Fibroblast of skin of left quadriceps (primary cell): ENCODE measurements around the gene CCDC85A.
A peak's percentile ranks its signal among the peaks of the same experiment; 100 is the strongest.

Source experiments
- DNase-seq, 2 experiments: peaks; one replicate each; pipeline ENCODE4 v3.0.0-alpha.2; 2013; ENCODE audit warnings: low read depth in 2 of 2

The CCDC85A gene

GRCh38 chr2:56364902-56365301, 181.1 kb downstream of the CCDC85A start:
- no peak for DNase-seq

GRCh38 chr2:56369316-56369715, 185.5 kb downstream of the CCDC85A start:
- peak; percentile 12 to 15 for DNase-seq

- DNase-seq = no peak
Observed at GRCh38 chr2:56372071-56372656, 188.4 kb downstream of the CCDC85A start.

GRCh38 chr2:56375251-56375650, 191.5 kb downstream of the CCDC85A start:
- no peak for DNase-seq

- DNase-seq = peak in 1 of 2 experiments; percentile 27
Observed at GRCh38 chr2:56376699-56377665, 193.2 kb downstream of the CCDC85A start.

- no peak for DNase-seq
Observed at GRCh38 chr2:56379066-56379465, 195.3 kb downstream of the CCDC85A start.

DNA sequence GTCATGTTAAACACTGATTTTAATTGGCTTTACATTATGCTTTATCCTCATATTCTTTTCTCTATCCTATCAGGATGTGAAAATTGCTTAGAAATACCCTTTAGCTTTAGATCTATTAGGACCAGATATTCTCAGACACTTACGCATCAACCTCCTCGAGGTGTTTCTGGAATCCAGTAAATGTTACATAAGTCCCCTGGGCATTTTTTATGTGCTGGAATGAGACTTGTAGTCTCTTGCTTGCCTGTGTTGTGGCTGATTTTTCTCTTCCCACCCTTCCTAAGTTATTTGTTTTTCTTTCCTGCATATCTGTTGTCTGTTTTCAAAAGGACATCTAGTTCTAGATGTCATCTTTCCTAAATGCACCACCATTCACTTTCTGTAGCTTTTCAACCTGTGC, 197.1 kb downstream of the CCDC85A start:
- DNase-seq = no peak

DNA sequence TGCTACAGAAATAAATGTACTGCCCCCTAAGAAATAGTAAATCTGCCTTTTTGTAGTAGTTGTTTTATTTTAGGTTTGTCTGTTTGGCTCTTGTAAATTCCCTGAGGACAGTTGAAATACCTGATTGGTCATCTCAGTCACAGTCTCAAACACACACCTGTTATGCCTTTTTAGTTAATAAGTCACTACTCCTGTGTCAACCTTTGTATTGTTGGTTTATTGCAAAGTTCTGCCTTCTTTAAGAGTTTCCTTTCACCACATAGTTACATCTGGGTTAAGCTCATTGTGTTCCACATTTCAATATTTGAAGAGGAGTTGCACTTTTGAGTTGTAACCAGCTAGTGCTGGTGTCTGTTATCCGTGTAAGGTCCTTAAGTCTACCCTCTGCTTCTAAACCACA, 198.7 kb downstream of the CCDC85A start:
- no peak for DNase-seq

DNA sequence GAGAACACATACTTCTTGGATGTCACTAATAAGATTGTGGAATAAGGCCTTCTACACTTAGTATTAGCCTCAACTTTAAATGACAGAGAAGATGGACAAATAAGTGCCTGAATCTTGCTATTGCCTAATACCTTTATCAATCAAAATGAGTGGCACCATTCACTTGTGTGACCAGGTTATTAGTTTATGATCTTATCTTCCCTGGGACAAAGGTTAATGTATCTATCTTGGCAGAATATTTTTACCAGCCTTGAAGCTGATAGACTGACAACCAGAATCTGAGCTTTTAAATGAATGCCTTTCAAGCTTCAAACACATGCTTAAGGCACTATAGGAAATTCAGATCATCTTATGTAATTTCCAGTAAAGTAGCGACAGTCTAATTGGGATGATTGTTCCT, 202.9 kb downstream of the CCDC85A start:
- no peak for DNase-seq

- DNase-seq = no peak
Observed at GRCh38 chr2:56390644-56391043, 206.9 kb downstream of the CCDC85A start.

DNA sequence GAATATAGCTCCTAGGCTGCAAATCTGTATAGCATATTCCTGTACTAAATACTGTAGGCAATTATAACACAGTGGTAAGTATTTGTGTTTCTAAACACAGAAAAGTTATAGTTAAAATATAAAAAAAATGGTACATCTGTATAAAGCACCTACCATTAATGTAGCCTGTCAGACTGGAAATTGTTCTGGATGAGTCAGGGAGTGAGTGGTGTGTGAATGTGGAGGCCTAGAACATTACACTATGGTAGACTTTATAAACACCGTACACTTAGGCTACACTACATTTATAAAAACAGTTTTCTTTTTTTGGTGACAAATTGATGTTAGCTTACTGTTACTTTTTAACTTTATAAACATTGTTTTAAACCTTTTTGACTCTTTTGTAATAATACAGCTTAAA, 226.3 kb downstream of the CCDC85A start:
- DNase-seq = no peak

DNA sequence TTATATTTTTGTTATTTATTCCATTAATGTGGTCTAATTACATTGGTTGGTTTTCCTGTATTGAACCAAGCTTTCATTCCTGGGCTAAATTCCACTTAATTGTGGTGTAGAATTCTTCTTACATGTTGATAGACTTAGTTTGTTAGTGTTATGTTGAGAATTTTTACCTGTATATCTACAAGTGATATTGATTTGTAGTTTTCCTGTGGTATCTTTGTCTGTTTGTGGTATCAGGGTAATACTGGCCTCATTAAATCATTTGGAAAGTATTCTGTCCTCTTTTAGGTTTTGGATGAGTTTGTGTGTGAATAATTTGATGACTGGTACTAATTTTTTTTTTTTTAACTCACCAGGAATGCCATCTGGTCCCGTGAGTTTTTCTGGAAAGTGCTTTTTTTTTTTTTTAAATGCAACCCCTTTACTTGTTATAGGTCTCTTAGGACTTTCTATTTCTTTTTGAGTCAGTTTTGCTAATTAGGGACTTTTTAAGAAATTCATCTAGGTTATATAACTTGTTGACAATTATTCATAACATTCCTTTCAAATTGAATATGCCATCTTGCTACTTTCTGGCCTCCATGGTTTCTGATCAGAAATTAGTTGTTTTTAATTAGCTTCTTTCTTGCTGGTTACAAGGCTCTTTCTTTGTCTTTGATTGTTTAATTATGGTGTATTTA, 232.8 kb downstream of the CCDC85A start:
- no peak for DNase-seq
